Fibroblast of lung (primary cell): Measurements from ENCODE around the gene AMIGO3.
"Not testable (repeated sequence)": the region's sequence is repeated elsewhere in the genome, so short reads cannot be mapped to it uniquely, and the experiment has no call there.

ENCODE experiments used
- EZH2 ChIP-seq: IDR thresholded peaks from 2 replicates; pipeline ENCODE4 v1.5.1; 2012; ENCODE audit warnings: low read length, control low read depth, mild to moderate bottlenecking; ENCODE audit errors: missing control alignments
- TF ChIP-seq, protein P1 (sequence below), 2 donors: IDR thresholded peaks in 1 of 2; conservative IDR thresholded peaks in 1 of 2; 1 replicate in 1 of 2; 2 replicates in 1 of 2; pipeline ENCODE4 v1.5.1; 2011 to 2012; ENCODE audit warnings: low read length in 2 of 2, control low read depth in 1 of 2, inconsistent platforms in 1 of 2, low read depth in 1 of 2, mild to moderate bottlenecking in 1 of 2

DNA sequence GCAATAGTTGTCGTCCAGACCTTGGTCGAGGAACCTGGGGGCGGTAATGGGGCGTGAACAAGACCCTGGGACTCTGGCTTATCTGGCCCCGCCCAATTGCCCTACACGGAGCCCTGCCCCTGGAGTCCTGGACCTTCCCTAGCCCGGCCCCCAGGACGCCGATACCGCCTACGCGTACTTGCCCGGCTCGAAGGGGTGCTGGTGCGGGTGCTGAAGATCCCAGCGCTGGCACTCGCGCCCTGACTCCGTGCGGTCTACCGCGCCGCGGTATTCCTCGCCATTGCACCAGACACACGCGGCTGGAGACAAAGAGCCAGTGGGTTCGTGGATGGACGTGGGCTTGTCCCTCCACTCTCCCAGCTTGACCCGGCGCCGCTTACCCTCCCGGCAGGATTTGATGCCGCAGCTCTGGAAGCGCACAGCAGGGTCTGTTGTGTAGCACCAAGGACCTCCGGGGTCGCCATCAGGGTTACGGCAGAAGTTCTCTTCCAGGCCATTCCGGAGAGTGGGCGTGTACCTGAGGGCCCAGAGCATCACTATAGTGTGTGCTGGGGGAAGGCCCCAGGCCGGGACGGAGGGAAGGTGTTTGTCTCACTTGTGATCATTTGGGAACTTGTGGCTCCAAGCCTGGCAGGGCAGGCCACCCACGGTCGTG, 32.6 kb downstream of the AMIGO3 start:
- not testable (repeated sequence) for TF ChIP-seq EZH2
- TF ChIP-seq, protein P1, sequence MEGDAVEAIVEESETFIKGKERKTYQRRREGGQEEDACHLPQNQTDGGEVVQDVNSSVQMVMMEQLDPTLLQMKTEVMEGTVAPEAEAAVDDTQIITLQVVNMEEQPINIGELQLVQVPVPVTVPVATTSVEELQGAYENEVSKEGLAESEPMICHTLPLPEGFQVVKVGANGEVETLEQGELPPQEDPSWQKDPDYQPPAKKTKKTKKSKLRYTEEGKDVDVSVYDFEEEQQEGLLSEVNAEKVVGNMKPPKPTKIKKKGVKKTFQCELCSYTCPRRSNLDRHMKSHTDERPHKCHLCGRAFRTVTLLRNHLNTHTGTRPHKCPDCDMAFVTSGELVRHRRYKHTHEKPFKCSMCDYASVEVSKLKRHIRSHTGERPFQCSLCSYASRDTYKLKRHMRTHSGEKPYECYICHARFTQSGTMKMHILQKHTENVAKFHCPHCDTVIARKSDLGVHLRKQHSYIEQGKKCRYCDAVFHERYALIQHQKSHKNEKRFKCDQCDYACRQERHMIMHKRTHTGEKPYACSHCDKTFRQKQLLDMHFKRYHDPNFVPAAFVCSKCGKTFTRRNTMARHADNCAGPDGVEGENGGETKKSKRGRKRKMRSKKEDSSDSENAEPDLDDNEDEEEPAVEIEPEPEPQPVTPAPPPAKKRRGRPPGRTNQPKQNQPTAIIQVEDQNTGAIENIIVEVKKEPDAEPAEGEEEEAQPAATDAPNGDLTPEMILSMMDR (conservative IDR thresholded peaks at IDR 0.05 in 1 of 2, IDR thresholded peaks at IDR 0.05 in 1 of 2; ENCODE audit: low read depth in 1 of 2, low read length in 2 of 2): not testable (repeated sequence)
